Measurements from ENCODE around the gene ABHD4.
A peak's percentile ranks its signal among the peaks of the same experiment; 100 is the strongest.

ABHD4 gene

DNA sequence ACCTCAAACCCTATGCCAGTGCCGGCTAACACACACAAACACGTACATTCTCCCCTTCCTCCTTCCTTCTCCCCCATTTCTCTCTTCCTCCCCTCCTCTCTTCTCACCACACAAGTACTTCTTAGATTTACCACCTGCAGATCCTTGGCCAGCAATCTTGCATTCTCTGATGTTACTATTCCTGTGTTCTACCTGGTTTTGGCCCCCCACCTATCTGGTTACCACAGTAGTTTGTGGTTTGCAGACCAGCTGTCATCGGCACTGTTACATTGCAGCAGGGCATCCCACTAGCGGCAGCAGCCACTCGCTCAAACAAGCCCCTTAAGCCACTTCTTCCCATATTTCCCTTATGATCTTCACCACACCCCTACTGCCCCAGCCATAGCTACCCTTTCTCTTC, 3.9 kb downstream of the ABHD4 start:
- CTCF ChIA-PET, result interaction anchor here (1.3 to 6.3 kb wide), 5 partner anchors 10 to 257 kb away, joined by 3 to 43 read pairs (median 9); partner anchors contain the start of gene DAD1
- POLR2A ChIA-PET, result interaction anchor here (2.3 kb wide), 1 partner anchor 13 kb away, joined by 8 read pairs; the partner anchor contains the start of gene DAD1

GRCh38 chr14:22602862-22603261, 4.8 kb downstream of the ABHD4 start:
- no peak for TF ChIP-seq CTCF (IDR thresholded peaks at IDR 0.05; ENCODE audit: insufficient read depth, low read length, missing control alignments)
- CTCF ChIA-PET, result interaction anchor here (1.2 to 4.8 kb wide), 5 partner anchors 9 to 249 kb away, joined by 3 to 21 read pairs (median 5); partner anchors contain the start of gene DAD1
- DNase-seq (ENCODE audit: low read depth, low spot score), result no peak
- POLR2A ChIA-PET, result interaction anchor here (2.3 kb wide), 1 partner anchor 14 kb away, joined by 8 read pairs; the partner anchor contains the start of gene DAD1
- H3K4me3 ChIP-seq (ENCODE audit: low read depth, low read length), result no peak overlapping the region

More for the DNA sequence above, 3.9 kb downstream of the ABHD4 start:
- no peak for DNase-seq (ENCODE audit: low read depth, low spot score)
- no peak for TF ChIP-seq CTCF (IDR thresholded peaks at IDR 0.05; ENCODE audit: insufficient read depth, low read length, missing control alignments)
- no peak overlapping the region for H3K4me3 ChIP-seq (ENCODE audit: low read depth, low read length)

- no peak for DNase-seq (ENCODE audit: low read depth, low spot score)
- CTCF ChIA-PET, result interaction anchor here (0.7 to 2.9 kb wide), 3 partner anchors 16 to 462 kb away, joined by 3 to 19 read pairs (median 3); no protein-coding TSS in a partner anchor
- POLR2A ChIA-PET, result no interaction called here
- no peak overlapping the region for H3K4me3 ChIP-seq (ENCODE audit: low read depth, low read length)
- TF ChIP-seq CTCF (IDR thresholded peaks at IDR 0.05; ENCODE audit: insufficient read depth, low read length, missing control alignments), result no peak
These were observed 8.3 kb downstream of the ABHD4 start for GRCh38 chr14:22606380-22606779.

DNA sequence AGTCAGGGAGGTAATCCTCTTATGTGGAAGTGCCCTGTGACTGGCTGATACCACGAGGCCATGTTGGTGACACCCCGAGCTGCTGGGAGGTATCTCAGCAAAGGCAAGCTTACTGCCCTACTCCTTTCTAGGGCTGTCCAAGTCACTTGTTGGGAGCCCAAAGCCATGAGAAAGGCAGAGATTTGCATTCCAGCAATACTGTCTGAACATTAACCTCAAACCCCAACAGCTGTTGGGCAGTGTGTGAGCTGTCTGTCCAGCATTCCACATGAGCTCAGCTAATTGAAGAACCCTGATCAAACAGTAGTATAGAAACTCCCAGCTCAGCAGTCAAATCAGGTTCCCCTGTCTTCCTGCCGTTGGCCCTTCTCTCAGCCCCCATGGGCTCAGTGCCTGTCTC, 9.2 kb downstream of the ABHD4 start:
- ChIA-PET POLR2A (interaction anchor here (1.1 kb wide), 1 partner anchor 9 kb away, joined by 3 read pairs; the partner anchor contains the start of gene ABHD4), CTCF (interaction anchor here (0.8 to 2.9 kb wide), 9 partner anchors 10 to 246 kb away, joined by 3 to 19 read pairs (median 4); no protein-coding TSS in a partner anchor)
- no peak overlapping the region for H3K4me3 ChIP-seq (ENCODE audit: low read depth, low read length)
- no peak for TF ChIP-seq CTCF (IDR thresholded peaks at IDR 0.05; ENCODE audit: insufficient read depth, low read length, missing control alignments)
- DNase-seq (ENCODE audit: low read depth, low spot score), result no peak

DNA sequence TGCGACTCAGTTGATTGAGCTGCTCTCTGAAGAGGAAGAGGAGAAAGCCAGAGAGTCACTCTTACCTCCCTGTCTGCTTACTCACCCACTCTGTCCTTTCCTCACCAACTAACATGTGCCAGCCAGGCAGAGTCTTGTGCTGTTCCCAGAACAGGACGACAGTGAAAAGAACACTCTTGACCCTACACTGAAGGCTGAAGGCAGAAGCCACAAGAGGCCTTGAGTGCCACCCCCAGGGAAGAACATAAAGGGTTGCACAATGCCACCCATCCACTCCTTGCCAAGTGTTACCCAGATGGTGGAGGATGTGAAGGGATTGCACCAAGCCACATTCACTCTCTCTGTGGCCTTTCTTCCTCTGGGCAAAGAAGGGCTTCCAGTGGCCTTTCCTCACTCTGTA, 12.8 kb downstream of the ABHD4 start:
- DNase-seq (ENCODE audit: low read depth, low spot score), result no peak
- TF ChIP-seq CTCF (IDR thresholded peaks at IDR 0.05; ENCODE audit: insufficient read depth, low read length, missing control alignments), result no peak
- no peak overlapping the region for H3K4me3 ChIP-seq (ENCODE audit: low read depth, low read length)
- CTCF ChIA-PET, result interaction anchor here (2.5 to 4.3 kb wide), 2 partner anchors 8 to 212 kb away, joined by 6 to 21 read pairs; no protein-coding TSS in a partner anchor
- POLR2A ChIA-PET, result no interaction called here

GRCh38 chr14:22613106-22613695, 15.1 kb downstream of the ABHD4 start:
- CTCF ChIA-PET, result interaction anchor here (0.7 to 4.3 kb wide), 18 partner anchors 9 to 387 kb away, joined by 3 to 21 read pairs (median 4); partner anchors contain the start of genes ABHD4 and OXA1L
- POLR2A ChIA-PET, result interaction anchor here (0.5 to 1.3 kb wide), 3 partner anchors 9 to 14 kb away, joined by 3 to 6 read pairs (median 4); no protein-coding TSS in a partner anchor
- no peak for DNase-seq (ENCODE audit: low read depth, low spot score)
- no peak overlapping the region for H3K4me3 ChIP-seq (ENCODE audit: low read depth, low read length)
- TF ChIP-seq CTCF (IDR thresholded peaks at IDR 0.05; ENCODE audit: insufficient read depth, low read length, missing control alignments), result peak; percentile 21
